SK-N-SH (cell line): ENCODE results near the gene PTGR3. TPM values are rescaled to one million over a fixed set of nuclear protein-coding genes. Genes with fewer than 3 reads are reported as not detected.

Experiments
- CTCF ChIA-PET: fragments of 300-600, 350-600 bp; formaldehyde crosslinking; extraction: SDS; loops from one replicate; lab custom pipeline; 2021; lab: Yijun Ruan, JAX
- POLR2A ChIA-PET: fragments of 350-600 bp; sonication (Branson Sonifier 250); formaldehyde crosslinking; extraction: SDS; loops from one replicate; lab custom pipeline; 2020; ENCODE audit warnings: antibody characterized with exemption, inconsistent platforms; lab: Yijun Ruan, JAX
- DNase-seq: peaks from one replicate; pipeline ENCODE4 v3.0.0; 2012
- H2AFZ ChIP-seq: fragments of 200-600 bp; sonication (generic); 2 replicates; pipeline ENCODE4 v1.8.1; 2016; ENCODE audit warnings: antibody characterized with exemption, mild to moderate bottlenecking, low read depth
- H3F3A ChIP-seq: fragments of 200-600 bp; sonication (generic); replicated peaks from 2 replicates; pipeline ENCODE3; 2016; ENCODE audit warnings: antibody characterized with exemption, mild to moderate bottlenecking; ENCODE audit not compliant: insufficient read depth
- H3K27ac ChIP-seq, 2 experiments: fragments of 200-500 bp in 1 of 2; fragments of 200-600 bp in 1 of 2; sonication (Bioruptor generic) in 1 of 2; sonication (generic), shearing (Covaris generic) in 1 of 2; 2 replicates each; pipeline versions ENCODE4 v1.5.1 to v1.6.1; 2014 to 2016; ENCODE audit warnings: low read depth in 2 of 2, inconsistent platforms in 1 of 2, low read length in 1 of 2, mild to moderate bottlenecking in 1 of 2, mixed read lengths in 1 of 2
- H3K27me3 ChIP-seq: fragments of 200-600 bp; sonication (generic), shearing (Covaris generic); 2 replicates; pipeline ENCODE4 v1.6.1; 2016; ENCODE audit warnings: mixed run types; ENCODE audit not compliant: insufficient read depth
- H3K36me3 ChIP-seq, 2 experiments: fragments of 200-500 bp in 1 of 2; fragments of 200-600 bp in 1 of 2; sonication (Bioruptor generic) in 1 of 2; sonication (generic) in 1 of 2; replicated peaks in 1 of 2; 2 replicates each; pipeline versions ENCODE3 to v1.5.1; 2014 to 2016; ENCODE audit warnings: low read length in 1 of 2, mild to moderate bottlenecking in 1 of 2; ENCODE audit not compliant: insufficient read depth in 2 of 2, control insufficient read depth in 1 of 2
- H3K4me1 ChIP-seq, 2 experiments: fragments of 200-500 bp in 1 of 2; fragments of 200-600 bp in 1 of 2; sonication (Bioruptor generic) in 1 of 2; sonication (generic), shearing (Covaris generic) in 1 of 2; 2 replicates each; pipeline versions ENCODE4 v1.5.1 to v1.6.1; 2014 to 2016; ENCODE audit warnings: low read depth in 1 of 2, low read length in 1 of 2, mixed run types in 1 of 2; ENCODE audit not compliant: insufficient read depth in 2 of 2, control insufficient read depth in 1 of 2
- H3K4me2 ChIP-seq: fragments of 200-600 bp; sonication (generic), shearing (Covaris generic); 2 replicates; pipeline ENCODE4 v1.6.1; 2017; ENCODE audit warnings: mixed run types
- H3K4me3 ChIP-seq, 2 experiments: fragments of 200-500 bp in 1 of 2; fragments of 200-600 bp in 1 of 2; sonication (Bioruptor generic) in 1 of 2; sonication (generic), shearing (Covaris generic) in 1 of 2; 2 replicates each; pipeline versions ENCODE4 v1.5.1 to v1.8.1; 2014 to 2016; ENCODE audit warnings: low read depth in 2 of 2, inconsistent platforms in 1 of 2, low read length in 1 of 2, mild to moderate bottlenecking in 1 of 2, mixed read lengths in 1 of 2, moderate library complexity in 1 of 2
- H3K79me2 ChIP-seq: fragments of 200-600 bp; sonication (generic); 2 replicates; pipeline ENCODE4 v1.8.1; 2017; ENCODE audit warnings: mild to moderate bottlenecking; ENCODE audit not compliant: insufficient read depth
- H3K9ac ChIP-seq: fragments of 200-600 bp; sonication (generic); 2 replicates; pipeline ENCODE4 v1.6.1; 2017; ENCODE audit warnings: mixed run types
- H3K9me2 ChIP-seq: fragments of 200-600 bp; sonication (generic); 2 replicates; pipeline ENCODE4 v1.6.1; 2017; ENCODE audit warnings: mixed run types
- H3K9me3 ChIP-seq: fragments of 200-600 bp; sonication (generic); 2 replicates; pipeline ENCODE4 v1.6.1; 2017; ENCODE audit warnings: mixed run types, mild to moderate bottlenecking, moderate library complexity
- H4K20me1 ChIP-seq: fragments of 200-600 bp; sonication (generic); 2 replicates; pipeline ENCODE4 v1.6.1; 2017; ENCODE audit warnings: mild to moderate bottlenecking, mixed run types; ENCODE audit not compliant: insufficient read depth
- CHD2 ChIP-seq: fragments of 150-350 bp; IDR thresholded peaks from 2 replicates; pipeline ENCODE4 v1.6.1; 2018; ENCODE audit warnings: low read length; ENCODE audit not compliant: partially characterized antibody
- EZH2phosphoT487 ChIP-seq: fragments of 200-600 bp; sonication (generic); IDR thresholded peaks from 2 replicates; pipeline ENCODE4 v1.6.1; 2017; ENCODE audit warnings: low read depth, mixed run types, mild to moderate bottlenecking, antibody characterized with exemption, moderate library complexity, borderline replicate concordance
- FOSL2 ChIP-seq: IDR thresholded peaks from 2 replicates; pipeline ENCODE4 v1.4.0; 2012; ENCODE audit warnings: low read depth, mild to moderate bottlenecking, moderate library complexity, borderline replicate concordance
- FOXJ3 ChIP-seq: sonication (generic); formaldehyde crosslinking; IDR thresholded peaks from 2 replicates; pipeline ENCODE4 v1.5.1; 2020; ENCODE audit warnings: mild to moderate bottlenecking, missing genetic modification reagents
- MEF2A ChIP-seq: IDR thresholded peaks from 2 replicates; pipeline ENCODE4 v1.4.0; 2012; ENCODE audit warnings: low read depth, borderline replicate concordance
- MXI1 ChIP-seq: IDR thresholded peaks from 2 replicates; pipeline ENCODE4 v1.6.1; 2012; ENCODE audit warnings: mild to moderate bottlenecking, low read depth, low read length, improper control_type of control experiment
- NFIC ChIP-seq: IDR thresholded peaks from 2 replicates; pipeline ENCODE4 v1.4.0; 2012; ENCODE audit warnings: borderline replicate concordance
- NRF1 ChIP-seq: IDR thresholded peaks from 2 replicates; pipeline ENCODE4 v1.6.1; 2012; ENCODE audit warnings: low read depth, mild to moderate bottlenecking, low read length
- POLR2AphosphoS5 ChIP-seq: IDR thresholded peaks from 2 replicates; pipeline ENCODE4 v1.6.1; 2012; ENCODE audit warnings: low read depth, low read length
- RAD21 ChIP-seq: IDR thresholded peaks from 2 replicates; pipeline ENCODE4 v1.6.1; 2012; ENCODE audit warnings: mild to moderate bottlenecking, low read length
- RCOR1 ChIP-seq: fragments of 150-350 bp; IDR thresholded peaks from 2 replicates; pipeline ENCODE4 v1.6.1; 2017; ENCODE audit warnings: antibody characterized with exemption, low read length
- RFX5 ChIP-seq: IDR thresholded peaks from 2 replicates; pipeline ENCODE4 v1.6.1; 2012; ENCODE audit warnings: mild to moderate bottlenecking, improper control_type of control experiment, low read length
- WGBS: methylation state at CpG from one replicate; pipeline ENCODE4 v1.1.6; 2017; ENCODE audit warnings: low lambda C conversion rate; 5-methylcytosine and 5-hydroxymethylcytosine counted together
- polyA plus RNA-seq, 3 experiments: library from polyadenylated mRNA; depleted of rRNA; stranded (reverse); fragments of >200 nt; gene quantifications; 2 replicates each; pipeline ENCODE4 v1.2.3, GENCODE V29; 2012
- TF ChIP-seq, protein P1 (sequence below): IDR thresholded peaks from 2 replicates; pipeline ENCODE4 v1.6.1; 2012; ENCODE audit warnings: mild to moderate bottlenecking, low read depth, low read length, moderate library complexity
- TF ChIP-seq, protein P2 (sequence below): IDR thresholded peaks from 2 replicates; pipeline ENCODE4; 2012
- TF ChIP-seq, protein P3 (sequence below): IDR thresholded peaks from 2 replicates; pipeline ENCODE4 v1.4.0; 2012; ENCODE audit warnings: low read depth, borderline replicate concordance
- TF ChIP-seq, protein P4 (sequence below): IDR thresholded peaks from 2 replicates; pipeline ENCODE4 v1.4.0; 2012; ENCODE audit warnings: low read depth
- TF ChIP-seq, protein P5 (sequence below): fragments of 150-350 bp; IDR thresholded peaks from 2 replicates; pipeline ENCODE4 v1.6.1; 2016; ENCODE audit warnings: mild to moderate bottlenecking, low read depth, low read length

Gene PTGR3
- polyA plus RNA-seq, 1 of the 3 experiments (the other 2 are of a cell fraction) = 20.7 TPM

DNA sequence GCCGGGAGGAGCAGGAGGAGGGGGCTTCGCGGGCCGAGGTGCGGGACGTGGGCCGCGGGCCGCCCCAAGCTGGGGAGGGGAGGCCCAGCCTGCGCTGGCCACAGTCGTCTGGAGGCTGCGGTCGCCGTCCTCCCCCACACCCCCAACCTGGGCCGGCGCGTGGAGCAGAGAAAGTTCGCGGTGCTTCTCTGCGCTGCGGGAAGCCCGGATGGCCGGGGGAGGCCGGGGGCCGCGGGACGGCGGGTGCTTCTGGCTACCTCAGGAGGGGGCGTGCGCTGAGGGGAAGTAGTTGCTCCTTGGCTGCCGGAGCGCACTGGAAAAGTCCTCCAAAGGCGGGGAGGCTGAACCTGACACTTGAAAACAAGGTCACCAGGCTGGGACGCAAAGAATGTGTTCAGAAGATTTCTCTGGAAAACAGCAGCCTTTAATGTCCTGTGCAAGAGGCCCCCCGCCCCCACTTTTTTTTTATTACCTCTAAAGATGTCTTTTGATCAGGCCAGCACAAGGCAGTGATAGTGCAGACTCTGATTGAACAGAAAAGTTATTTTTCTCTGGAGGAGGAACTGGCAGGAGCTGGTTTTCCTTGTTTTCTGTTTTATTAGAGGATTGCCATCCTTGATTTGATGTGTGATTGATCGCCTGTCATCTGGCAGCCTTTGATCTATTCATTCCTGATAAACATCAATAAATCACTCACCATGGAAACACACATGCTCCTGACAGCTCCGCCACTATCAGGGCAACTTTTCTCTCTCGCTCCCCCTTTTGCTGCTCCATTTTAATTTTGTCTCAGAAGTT, 3.2 kb upstream of the PTGR3 start:
- peaks cover 44% of the 10 kb centered on the region for H3K79me2 ChIP-seq
- 0 out of 2 replicates have a peak overlapping the region, but pooled peaks have one; percentile 1 for H2AFZ ChIP-seq
- H3K36me3 ChIP-seq = no peaks in the 10 kb centered on the region
- POLR2A ChIA-PET = no interaction called here
- H3K27ac ChIP-seq = peak overlapping the region in 1 of 2 experiments; percentile 50; a peak in 1 of 4 replicates
- 18% methylated on average over 16 of the region's 38 CpGs for WGBS
- CTCF ChIA-PET = interaction anchor here (1.5 kb wide), 1 partner anchor 43 kb away, joined by 4 read pairs; no protein-coding TSS in a partner anchor
- H4K20me1 ChIP-seq = peaks cover under 1% of the 10 kb centered on the region; the same call in 1 of the 2 replicates
- H3K4me3 ChIP-seq = peak overlapping the region; percentile 63 to 90
- peaks cover 20% of the 10 kb centered on the region for H3F3A ChIP-seq
- no peaks in the 10 kb centered on the region for H3K27me3 ChIP-seq
- H3K9me2 ChIP-seq = no peaks in the 10 kb centered on the region
- no peak for DNase-seq
- peak overlapping the region; percentile 42; the same call in 1 of the 2 replicates for H3K9ac ChIP-seq
- TF ChIP-seq POLR2AphosphoS5 = no peak
- peak; percentile 7; the same call in 1 of the 2 replicates for TF ChIP-seq RAD21
- peak overlapping the region; percentile 86 for H3K4me2 ChIP-seq
- H3K9me3 ChIP-seq = no peaks in the 10 kb centered on the region
- peaks cover 9 to 27% of the 10 kb centered on the region in 2 experiments; a peak in 3 of 4 replicates for H3K4me1 ChIP-seq

DNA sequence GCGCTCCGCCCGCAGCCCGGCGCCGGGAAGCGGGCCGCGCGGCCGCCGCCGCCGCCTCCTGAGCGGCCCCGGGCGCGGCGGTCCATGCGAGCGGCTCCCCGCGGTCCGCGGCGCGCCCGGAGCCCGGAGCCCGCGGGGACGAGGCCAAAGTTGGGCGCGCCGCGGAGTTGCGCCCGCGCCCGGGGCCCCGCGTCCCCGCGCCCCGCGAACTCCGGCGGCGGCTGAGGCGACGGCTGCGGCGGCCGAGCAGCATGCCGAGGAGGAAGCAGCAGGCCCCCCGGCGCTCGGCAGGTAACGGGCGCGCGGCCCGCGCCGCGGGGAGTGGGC, 2.6 kb upstream of the PTGR3 start:
- no peaks in the 10 kb centered on the region for H3K36me3 ChIP-seq
- peaks cover 49% of the 10 kb centered on the region for H3K79me2 ChIP-seq
- peak overlapping the region; percentile 86; the same call in 1 of the 2 replicates for H3K4me2 ChIP-seq
- H3K27ac ChIP-seq = peak overlapping the region in 1 of 2 experiments; percentile 50; a peak in 2 of 4 replicates
- no peaks in the 10 kb centered on the region for H3K9me2 ChIP-seq
- 0 out of 2 replicates have a peak overlapping the region, but pooled peaks have one; percentile 1 for H2AFZ ChIP-seq
- no peaks in the 10 kb centered on the region for H3K27me3 ChIP-seq
- CTCF ChIA-PET = no interaction called here
- POLR2A ChIA-PET = no interaction called here
- H3K4me1 ChIP-seq = peaks cover 14 to 31% of the 10 kb centered on the region in 2 experiments; a peak in 3 of 4 replicates
- H3F3A ChIP-seq = peaks cover 20% of the 10 kb centered on the region
- H4K20me1 ChIP-seq = peaks cover 6% of the 10 kb centered on the region
- H3K4me3 ChIP-seq = peak overlapping the region; percentile 63 to 90
- no peaks in the 10 kb centered on the region for H3K9me3 ChIP-seq
- peak overlapping the region; percentile 42; the same call in 1 of the 2 replicates for H3K9ac ChIP-seq
- WGBS = no CpG with 5 or more reads among the region's 66 CpGs
- peak; percentile 72 for DNase-seq
- TF ChIP-seq, protein P1, sequence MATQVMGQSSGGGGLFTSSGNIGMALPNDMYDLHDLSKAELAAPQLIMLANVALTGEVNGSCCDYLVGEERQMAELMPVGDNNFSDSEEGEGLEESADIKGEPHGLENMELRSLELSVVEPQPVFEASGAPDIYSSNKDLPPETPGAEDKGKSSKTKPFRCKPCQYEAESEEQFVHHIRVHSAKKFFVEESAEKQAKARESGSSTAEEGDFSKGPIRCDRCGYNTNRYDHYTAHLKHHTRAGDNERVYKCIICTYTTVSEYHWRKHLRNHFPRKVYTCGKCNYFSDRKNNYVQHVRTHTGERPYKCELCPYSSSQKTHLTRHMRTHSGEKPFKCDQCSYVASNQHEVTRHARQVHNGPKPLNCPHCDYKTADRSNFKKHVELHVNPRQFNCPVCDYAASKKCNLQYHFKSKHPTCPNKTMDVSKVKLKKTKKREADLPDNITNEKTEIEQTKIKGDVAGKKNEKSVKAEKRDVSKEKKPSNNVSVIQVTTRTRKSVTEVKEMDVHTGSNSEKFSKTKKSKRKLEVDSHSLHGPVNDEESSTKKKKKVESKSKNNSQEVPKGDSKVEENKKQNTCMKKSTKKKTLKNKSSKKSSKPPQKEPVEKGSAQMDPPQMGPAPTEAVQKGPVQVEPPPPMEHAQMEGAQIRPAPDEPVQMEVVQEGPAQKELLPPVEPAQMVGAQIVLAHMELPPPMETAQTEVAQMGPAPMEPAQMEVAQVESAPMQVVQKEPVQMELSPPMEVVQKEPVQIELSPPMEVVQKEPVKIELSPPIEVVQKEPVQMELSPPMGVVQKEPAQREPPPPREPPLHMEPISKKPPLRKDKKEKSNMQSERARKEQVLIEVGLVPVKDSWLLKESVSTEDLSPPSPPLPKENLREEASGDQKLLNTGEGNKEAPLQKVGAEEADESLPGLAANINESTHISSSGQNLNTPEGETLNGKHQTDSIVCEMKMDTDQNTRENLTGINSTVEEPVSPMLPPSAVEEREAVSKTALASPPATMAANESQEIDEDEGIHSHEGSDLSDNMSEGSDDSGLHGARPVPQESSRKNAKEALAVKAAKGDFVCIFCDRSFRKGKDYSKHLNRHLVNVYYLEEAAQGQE = no peak
- TF ChIP-seq, protein P2, sequence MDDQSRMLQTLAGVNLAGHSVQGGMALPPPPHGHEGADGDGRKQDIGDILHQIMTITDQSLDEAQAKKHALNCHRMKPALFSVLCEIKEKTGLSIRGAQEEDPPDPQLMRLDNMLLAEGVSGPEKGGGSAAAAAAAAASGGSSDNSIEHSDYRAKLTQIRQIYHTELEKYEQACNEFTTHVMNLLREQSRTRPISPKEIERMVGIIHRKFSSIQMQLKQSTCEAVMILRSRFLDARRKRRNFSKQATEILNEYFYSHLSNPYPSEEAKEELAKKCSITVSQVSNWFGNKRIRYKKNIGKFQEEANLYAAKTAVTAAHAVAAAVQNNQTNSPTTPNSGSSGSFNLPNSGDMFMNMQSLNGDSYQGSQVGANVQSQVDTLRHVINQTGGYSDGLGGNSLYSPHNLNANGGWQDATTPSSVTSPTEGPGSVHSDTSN = no peak
- no peak for TF ChIP-seq POLR2AphosphoS5
- no peak for TF ChIP-seq NRF1
- no peak for TF ChIP-seq FOSL2
- TF ChIP-seq, protein P3, sequence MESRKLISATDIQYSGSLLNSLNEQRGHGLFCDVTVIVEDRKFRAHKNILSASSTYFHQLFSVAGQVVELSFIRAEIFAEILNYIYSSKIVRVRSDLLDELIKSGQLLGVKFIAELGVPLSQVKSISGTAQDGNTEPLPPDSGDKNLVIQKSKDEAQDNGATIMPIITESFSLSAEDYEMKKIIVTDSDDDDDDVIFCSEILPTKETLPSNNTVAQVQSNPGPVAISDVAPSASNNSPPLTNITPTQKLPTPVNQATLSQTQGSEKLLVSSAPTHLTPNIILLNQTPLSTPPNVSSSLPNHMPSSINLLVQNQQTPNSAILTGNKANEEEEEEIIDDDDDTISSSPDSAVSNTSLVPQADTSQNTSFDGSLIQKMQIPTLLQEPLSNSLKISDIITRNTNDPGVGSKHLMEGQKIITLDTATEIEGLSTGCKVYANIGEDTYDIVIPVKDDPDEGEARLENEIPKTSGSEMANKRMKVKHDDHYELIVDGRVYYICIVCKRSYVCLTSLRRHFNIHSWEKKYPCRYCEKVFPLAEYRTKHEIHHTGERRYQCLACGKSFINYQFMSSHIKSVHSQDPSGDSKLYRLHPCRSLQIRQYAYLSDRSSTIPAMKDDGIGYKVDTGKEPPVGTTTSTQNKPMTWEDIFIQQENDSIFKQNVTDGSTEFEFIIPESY = no peak
- TF ChIP-seq, protein P4, sequence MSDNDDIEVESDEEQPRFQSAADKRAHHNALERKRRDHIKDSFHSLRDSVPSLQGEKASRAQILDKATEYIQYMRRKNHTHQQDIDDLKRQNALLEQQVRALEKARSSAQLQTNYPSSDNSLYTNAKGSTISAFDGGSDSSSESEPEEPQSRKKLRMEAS = no peak
- no peak for TF ChIP-seq MXI1
- no peak for TF ChIP-seq MEF2A
- TF ChIP-seq CHD2 = no peak
- no peak for TF ChIP-seq RFX5
- TF ChIP-seq EZH2phosphoT487 = no peak
- TF ChIP-seq, protein P5, sequence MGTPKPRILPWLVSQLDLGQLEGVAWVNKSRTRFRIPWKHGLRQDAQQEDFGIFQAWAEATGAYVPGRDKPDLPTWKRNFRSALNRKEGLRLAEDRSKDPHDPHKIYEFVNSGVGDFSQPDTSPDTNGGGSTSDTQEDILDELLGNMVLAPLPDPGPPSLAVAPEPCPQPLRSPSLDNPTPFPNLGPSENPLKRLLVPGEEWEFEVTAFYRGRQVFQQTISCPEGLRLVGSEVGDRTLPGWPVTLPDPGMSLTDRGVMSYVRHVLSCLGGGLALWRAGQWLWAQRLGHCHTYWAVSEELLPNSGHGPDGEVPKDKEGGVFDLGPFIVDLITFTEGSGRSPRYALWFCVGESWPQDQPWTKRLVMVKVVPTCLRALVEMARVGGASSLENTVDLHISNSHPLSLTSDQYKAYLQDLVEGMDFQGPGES = no peak
- no peak for TF ChIP-seq RCOR1
- TF ChIP-seq RAD21 = no peak
- TF ChIP-seq NFIC = no peak
- no peak for TF ChIP-seq FOXJ3 (CRISPR knock-in tag)
